Body of pancreas (tissue), 4 donors: ENCODE results near the gene AKIRIN1.

Experiments used
- POLR2A ChIP-seq, 3 donors: fragments of 450-650 bp; IDR thresholded peaks; one replicate each; pipeline ENCODE4 v1.6.1; 2016; ENCODE audit warnings: antibody characterized with exemption in 3 of 3, mild to moderate bottlenecking in 2 of 3
- TF ChIP-seq, protein P1 (sequence below), 7 experiments: fragments of 450-650 bp in 4 of 7; fragments of 200-600 bp in 3 of 7; sonication (generic) in 3 of 7; IDR thresholded peaks; one replicate each; pipeline ENCODE4 v1.5.1; 2016 to 2019; ENCODE audit warnings: antibody characterized with exemption in 7 of 7

DNA sequence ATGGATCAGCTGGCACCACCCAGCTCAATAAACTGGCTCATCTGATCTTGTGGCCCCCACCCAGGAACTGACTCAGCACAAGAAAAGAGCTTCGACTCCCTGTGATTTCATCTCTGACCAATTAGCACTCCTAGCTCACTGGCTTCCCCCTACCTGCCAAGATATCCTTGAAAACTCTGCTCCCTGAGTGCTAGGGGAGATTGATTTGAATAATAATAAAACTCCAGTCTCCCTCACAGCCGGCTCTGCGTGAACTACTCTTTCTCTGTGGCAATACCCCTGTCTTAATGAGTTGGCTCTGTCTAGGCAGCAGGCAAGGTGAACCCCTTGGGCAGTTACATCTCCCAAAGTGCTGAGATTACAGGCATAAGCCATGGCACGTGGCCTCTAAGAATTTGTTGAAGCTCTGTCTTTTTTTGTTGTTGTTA, 37.6 kb upstream of the AKIRIN1 start:
- TF ChIP-seq, protein P1, sequence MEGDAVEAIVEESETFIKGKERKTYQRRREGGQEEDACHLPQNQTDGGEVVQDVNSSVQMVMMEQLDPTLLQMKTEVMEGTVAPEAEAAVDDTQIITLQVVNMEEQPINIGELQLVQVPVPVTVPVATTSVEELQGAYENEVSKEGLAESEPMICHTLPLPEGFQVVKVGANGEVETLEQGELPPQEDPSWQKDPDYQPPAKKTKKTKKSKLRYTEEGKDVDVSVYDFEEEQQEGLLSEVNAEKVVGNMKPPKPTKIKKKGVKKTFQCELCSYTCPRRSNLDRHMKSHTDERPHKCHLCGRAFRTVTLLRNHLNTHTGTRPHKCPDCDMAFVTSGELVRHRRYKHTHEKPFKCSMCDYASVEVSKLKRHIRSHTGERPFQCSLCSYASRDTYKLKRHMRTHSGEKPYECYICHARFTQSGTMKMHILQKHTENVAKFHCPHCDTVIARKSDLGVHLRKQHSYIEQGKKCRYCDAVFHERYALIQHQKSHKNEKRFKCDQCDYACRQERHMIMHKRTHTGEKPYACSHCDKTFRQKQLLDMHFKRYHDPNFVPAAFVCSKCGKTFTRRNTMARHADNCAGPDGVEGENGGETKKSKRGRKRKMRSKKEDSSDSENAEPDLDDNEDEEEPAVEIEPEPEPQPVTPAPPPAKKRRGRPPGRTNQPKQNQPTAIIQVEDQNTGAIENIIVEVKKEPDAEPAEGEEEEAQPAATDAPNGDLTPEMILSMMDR (IDR thresholded peaks at IDR 0.05), result no peak
- no peak for TF ChIP-seq POLR2A (IDR thresholded peaks at IDR 0.05)
